Measurements from ENCODE around the gene DOCK1. TPM values are rescaled to one million over a fixed set of nuclear protein-coding genes. Genes with fewer than 3 reads are reported as not detected.

Gene DOCK1
- total RNA-seq, 1 experiment from 2014 or later, result 82.2 TPM

GRCh38 chr10:127157089-127157488, 251.9 kb downstream of the DOCK1 start:
- CTCF ChIA-PET, result no interaction called here
- H3K9me3 ChIP-seq, result no peaks in the 10 kb centered on the region
- Mint-ChIP-seq H3K36me3 (ENCODE audit: insufficient read depth, unreplicated experiment) (no peaks in the 10 kb centered on the region), H3K9me3 (ENCODE audit: unreplicated experiment) (no peaks in the 10 kb centered on the region), H3K27me3 (ENCODE audit: insufficient read depth, unreplicated experiment) (no peaks in the 10 kb centered on the region), H3K4me3 (ENCODE audit: unreplicated experiment) (no peak overlapping the region), H3K27ac (ENCODE audit: unreplicated experiment) (no peak overlapping the region), H3K4me1 (ENCODE audit: low read depth, unreplicated experiment) (no peaks in the 10 kb centered on the region)
- no peaks in the 10 kb centered on the region for H3K36me3 ChIP-seq (ENCODE audit: control insufficient read depth, insufficient read depth, low read length)
- H3K27me3 ChIP-seq (replicated peaks; ENCODE audit: control insufficient read depth, insufficient read depth, low read length), result no peaks in the 10 kb centered on the region
- H3K4me1 ChIP-seq, result no peaks in the 10 kb centered on the region
- no peak for TF ChIP-seq CTCF (IDR thresholded peaks at IDR 0.05; ENCODE audit: insufficient read depth in 1 of 2, low read depth in 1 of 2, low read length in 1 of 2, severe bottlenecking in 1 of 2, unreplicated experiment in 1 of 2)
- DNase-seq, result no peak
- intact Hi-C loops (cut with micrococcal nuclease; ENCODE audit: unreplicated experiment), result no loop called here
- BruUV-seq (replicated peaks), result no TSS peak
- POLR2A ChIA-PET, result no interaction called here
- H3K4me3 ChIP-seq (ENCODE audit: low read depth, low read length), result no peak overlapping the region

- H3K27me3 Mint-ChIP-seq (ENCODE audit: insufficient read depth, unreplicated experiment), result no peaks in the 10 kb centered on the region
- Histone ChIP-seq H3K9me3 (no peaks in the 10 kb centered on the region), H3K4me1 (no peaks in the 10 kb centered on the region), H3K36me3 (ENCODE audit: control insufficient read depth, insufficient read depth, low read length) (no peaks in the 10 kb centered on the region), H3K27me3 (replicated peaks; ENCODE audit: control insufficient read depth, insufficient read depth, low read length) (no peaks in the 10 kb centered on the region), H3K4me3 (ENCODE audit: low read depth, low read length) (no peak overlapping the region)
- H3K4me1 Mint-ChIP-seq (ENCODE audit: low read depth, unreplicated experiment), result no peaks in the 10 kb centered on the region
- no peak for TF ChIP-seq CTCF (IDR thresholded peaks at IDR 0.05; ENCODE audit: insufficient read depth in 1 of 2, low read depth in 1 of 2, low read length in 1 of 2, severe bottlenecking in 1 of 2, unreplicated experiment in 1 of 2)
- ChIA-PET POLR2A (no interaction called here), CTCF (no interaction called here)
- H3K9me3 Mint-ChIP-seq (ENCODE audit: unreplicated experiment), result no peaks in the 10 kb centered on the region
- no TSS peak for BruUV-seq (replicated peaks)
- intact Hi-C loops (cut with micrococcal nuclease; ENCODE audit: unreplicated experiment), result no loop called here
- no peak overlapping the region for H3K27ac Mint-ChIP-seq (ENCODE audit: unreplicated experiment)
- H3K36me3 Mint-ChIP-seq (ENCODE audit: insufficient read depth, unreplicated experiment), result no peaks in the 10 kb centered on the region
- no peak overlapping the region for H3K4me3 Mint-ChIP-seq (ENCODE audit: unreplicated experiment)
- DNase-seq, result no peak
Observed at GRCh38 chr10:127157506-127158200, 252.4 kb downstream of the DOCK1 start.

GRCh38 chr10:127158662-127159061, 253.4 kb downstream of the DOCK1 start:
- no peaks in the 10 kb centered on the region for H3K36me3 Mint-ChIP-seq (ENCODE audit: insufficient read depth, unreplicated experiment)
- DNase-seq, result no peak
- no peak overlapping the region for H3K4me3 Mint-ChIP-seq (ENCODE audit: unreplicated experiment)
- intact Hi-C loops (cut with micrococcal nuclease; ENCODE audit: unreplicated experiment), result no loop called here
- no peaks in the 10 kb centered on the region for H3K4me1 Mint-ChIP-seq (ENCODE audit: low read depth, unreplicated experiment)
- Histone ChIP-seq H3K4me3 (ENCODE audit: low read depth, low read length) (no peak overlapping the region), H3K36me3 (ENCODE audit: control insufficient read depth, insufficient read depth, low read length) (no peaks in the 10 kb centered on the region), H3K4me1 (no peaks in the 10 kb centered on the region), H3K27me3 (replicated peaks; ENCODE audit: control insufficient read depth, insufficient read depth, low read length) (no peaks in the 10 kb centered on the region), H3K9me3 (no peaks in the 10 kb centered on the region)
- BruUV-seq (replicated peaks), result no TSS peak
- H3K27ac Mint-ChIP-seq (ENCODE audit: unreplicated experiment), result no peak overlapping the region
- H3K9me3 Mint-ChIP-seq (ENCODE audit: unreplicated experiment), result no peaks in the 10 kb centered on the region
- no peaks in the 10 kb centered on the region for H3K27me3 Mint-ChIP-seq (ENCODE audit: insufficient read depth, unreplicated experiment)
- TF ChIP-seq CTCF (IDR thresholded peaks at IDR 0.05; ENCODE audit: insufficient read depth in 1 of 2, low read depth in 1 of 2, low read length in 1 of 2, severe bottlenecking in 1 of 2, unreplicated experiment in 1 of 2), result no peak
- ChIA-PET POLR2A (no interaction called here), CTCF (no interaction called here)
